Aorta (tissue), 5 donors: ENCODE results near the gene DNAI2. TPM values are rescaled to one million over a fixed set of nuclear protein-coding genes. Genes with fewer than 3 reads are reported as not detected.

Source experiments
- ATAC-seq: fragments of 200-7000 bp; cut with Tn5 transposase; one replicate; pipeline ENCODE4 v1.9.1; 2022; ENCODE audit warnings: moderate library complexity; ENCODE audit not compliant: low FRiP score
- DNase-seq, 2 donors: peaks; one replicate each; pipeline ENCODE4 v3.0.0-alpha.2; 2020
- H3K27ac ChIP-seq, 2 donors: one replicate each; pipeline ENCODE4 v1.5.1; 2013; ENCODE audit warnings: low read length in 2 of 2, mild to moderate bottlenecking in 2 of 2, moderate library complexity in 2 of 2, control low read depth in 1 of 2, inconsistent platforms in 1 of 2, low read depth in 1 of 2
- H3K27me3 ChIP-seq, 2 donors: one replicate each; pipeline ENCODE4 v1.6.1; 2013; ENCODE audit warnings: control low read depth in 1 of 2, low read length in 1 of 2, mild to moderate bottlenecking in 1 of 2, moderate library complexity in 1 of 2; ENCODE audit not compliant: insufficient read depth in 2 of 2, control insufficient read depth in 1 of 2
- H3K36me3 ChIP-seq, 2 donors: one replicate each; pipeline ENCODE4 v1.6.1; 2013; ENCODE audit warnings: control low read depth in 1 of 2, low read length in 1 of 2, mild to moderate bottlenecking in 1 of 2; ENCODE audit not compliant: insufficient read depth in 2 of 2, control insufficient read depth in 1 of 2
- H3K4me1 ChIP-seq, 2 donors: one replicate each; pipeline ENCODE4 v1.6.1; 2013; ENCODE audit warnings: low read length in 2 of 2, control low read depth in 1 of 2, mild to moderate bottlenecking in 1 of 2, moderate library complexity in 1 of 2; ENCODE audit not compliant: insufficient read depth in 2 of 2, control insufficient read depth in 1 of 2
- H3K4me3 ChIP-seq, 2 donors: one replicate each; pipeline ENCODE4 v1.5.1; 2013; ENCODE audit warnings: low read length in 2 of 2, control low read depth in 1 of 2, mild to moderate bottlenecking in 1 of 2
- H3K9me3 ChIP-seq: one replicate; pipeline ENCODE4 v1.6.1; 2013; ENCODE audit warnings: mild to moderate bottlenecking, low read length; ENCODE audit not compliant: control insufficient read depth
- WGBS, 2 donors: extraction: QIAGEN DNeasy Blood & Tissue Kit; methylation state at CpG; one replicate each; pipeline ENCODE4 v1.1.7; 2013; 5-methylcytosine and 5-hydroxymethylcytosine counted together
- intact Hi-C, 2 donors: fragments of 100-400 bp; cut with DNase I; formaldehyde crosslinking; loops; one replicate each; pipeline versions ENCODE4 v1.14.2 to v1.15.0; 2022
- polyA plus RNA-seq, 2 donors: library from polyadenylated mRNA; stranded (reverse); fragments of 200-250 nt; gene quantifications; one replicate each; pipeline ENCODE4 v1.2.3, GENCODE V29; 2013
- total RNA-seq, 2 donors: library from RNA; stranded (reverse); fragmentation: NEBNext Ultra II Directional; extraction: Animal tissue kit (Norgen Biotek cat#: 25700); gene quantifications; one replicate each; pipeline ENCODE4 v1.2.1, GENCODE V29; 2021
- donor health status: healthy with polysubstance abuse.
- donor health status: Bipolar disorder and iron deficiency.
- donor health status: DM: no; HTN: no; CAD: no.
- donor health status: DM: no; HTN: no; CAD: no.
- donor health status: DM: yes; HTN: yes; CAD: no.

Gene DNAI2
- total and polyA plus RNA-seq, 4 donors = not detected

DNA sequence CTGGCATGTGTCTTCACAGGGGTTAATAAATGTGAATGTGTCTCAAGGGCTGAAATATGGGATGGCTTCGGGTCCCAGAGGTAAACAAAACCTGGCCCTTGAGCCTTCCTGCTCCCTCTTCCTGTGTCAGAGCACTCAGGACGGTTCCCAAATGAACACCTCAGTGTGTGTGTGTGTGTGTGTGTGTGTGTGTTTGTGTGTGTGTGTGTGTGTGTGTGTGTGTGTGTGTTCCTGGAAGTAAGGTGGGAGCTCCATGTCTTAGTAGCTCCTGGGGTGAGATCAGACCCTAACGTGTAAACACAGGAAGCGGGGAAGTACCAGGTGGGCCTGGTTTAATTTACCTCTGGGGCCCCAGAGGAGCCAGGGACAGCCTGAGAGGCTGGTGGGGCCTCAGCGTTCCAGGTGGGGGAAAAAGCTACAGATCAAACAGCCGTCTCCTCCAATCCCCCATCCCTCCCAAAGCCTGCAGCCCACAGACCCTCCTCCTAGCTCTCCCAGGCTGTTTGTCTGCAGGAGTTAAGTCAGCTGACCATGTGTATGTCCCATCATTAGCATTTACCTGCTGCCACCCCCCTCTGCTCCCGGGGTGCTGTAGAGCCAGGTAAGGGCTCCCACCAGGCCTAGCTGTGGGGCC is 58.1 kb downstream of the DNAI2 start:
- ATAC-seq (no peak), DNase-seq (no peak)
- H3K9me3 ChIP-seq = peaks cover 6% of the 10 kb centered on the region
- H3K4me1 ChIP-seq = no peaks in the 10 kb centered on the region
- intact Hi-C loops = no loop called here
- H3K27me3 ChIP-seq = no peaks in the 10 kb centered on the region
- H3K36me3 ChIP-seq = no peaks in the 10 kb centered on the region
- H3K4me3 ChIP-seq = no peak overlapping the region
- WGBS, 2 donors = 62 to 66% methylated on average over 7 of the region's 7 CpGs
- no peak overlapping the region for H3K27ac ChIP-seq

- DNase-seq (no peak), ATAC-seq (no peak)
- intact Hi-C loops = no loop called here
- WGBS, 2 donors = 39 to 42% methylated on average over 11 of the region's 11 CpGs
- Histone ChIP-seq H3K27me3 (no peaks in the 10 kb centered on the region), H3K4me1 (no peaks in the 10 kb centered on the region), H3K36me3 (no peaks in the 10 kb centered on the region), H3K27ac (no peak overlapping the region), H3K9me3 (peaks cover 6% of the 10 kb centered on the region), H3K4me3 (no peak overlapping the region)
Measured at GRCh38 chr17:74332763-74333283, 58.8 kb downstream of the DNAI2 start.

GRCh38 chr17:74334393-74335039 is 60.5 kb downstream of the DNAI2 start:
- 83 to 85% methylated on average over 2 of the region's 2 CpGs for WGBS, 2 donors
- H3K27me3 ChIP-seq = no peaks in the 10 kb centered on the region
- H3K9me3 ChIP-seq = peaks cover 6% of the 10 kb centered on the region

GRCh38 chr17:74335529-74336062 is 61.6 kb downstream of the DNAI2 start:
- Histone ChIP-seq H3K4me3 (no peak overlapping the region), H3K36me3 (no peaks in the 10 kb centered on the region), H3K27ac (no peak overlapping the region), H3K4me1 (no peaks in the 10 kb centered on the region), H3K9me3 (peaks cover 6% of the 10 kb centered on the region), H3K27me3 (no peaks in the 10 kb centered on the region)
- 79 to 83% methylated on average over 5 of the region's 5 CpGs for WGBS, 2 donors
- intact Hi-C loops = no loop called here
- DNase-seq (no peak), ATAC-seq (no peak)

More at GRCh38 chr17:74334393-74335039, 60.5 kb downstream of the DNAI2 start:
- Histone ChIP-seq H3K27ac (no peak overlapping the region), H3K4me3 (no peak overlapping the region), H3K36me3 (no peaks in the 10 kb centered on the region), H3K4me1 (no peaks in the 10 kb centered on the region)
- ATAC-seq = no peak
- intact Hi-C loops = no loop called here
- DNase-seq = no peak

- Histone ChIP-seq H3K4me3 (no peak overlapping the region), H3K27me3 (no peaks in the 10 kb centered on the region), H3K4me1 (no peaks in the 10 kb centered on the region), H3K9me3 (peaks cover 6% of the 10 kb centered on the region), H3K27ac (no peak overlapping the region), H3K36me3 (no peaks in the 10 kb centered on the region)
- intact Hi-C loops = no loop called here
- ATAC-seq (no peak), DNase-seq (no peak)
- WGBS, 2 donors = 79 to 86% methylated on average over 7 of the region's 7 CpGs
Measured at GRCh38 chr17:74336307-74336706, 62.3 kb downstream of the DNAI2 start.

DNA sequence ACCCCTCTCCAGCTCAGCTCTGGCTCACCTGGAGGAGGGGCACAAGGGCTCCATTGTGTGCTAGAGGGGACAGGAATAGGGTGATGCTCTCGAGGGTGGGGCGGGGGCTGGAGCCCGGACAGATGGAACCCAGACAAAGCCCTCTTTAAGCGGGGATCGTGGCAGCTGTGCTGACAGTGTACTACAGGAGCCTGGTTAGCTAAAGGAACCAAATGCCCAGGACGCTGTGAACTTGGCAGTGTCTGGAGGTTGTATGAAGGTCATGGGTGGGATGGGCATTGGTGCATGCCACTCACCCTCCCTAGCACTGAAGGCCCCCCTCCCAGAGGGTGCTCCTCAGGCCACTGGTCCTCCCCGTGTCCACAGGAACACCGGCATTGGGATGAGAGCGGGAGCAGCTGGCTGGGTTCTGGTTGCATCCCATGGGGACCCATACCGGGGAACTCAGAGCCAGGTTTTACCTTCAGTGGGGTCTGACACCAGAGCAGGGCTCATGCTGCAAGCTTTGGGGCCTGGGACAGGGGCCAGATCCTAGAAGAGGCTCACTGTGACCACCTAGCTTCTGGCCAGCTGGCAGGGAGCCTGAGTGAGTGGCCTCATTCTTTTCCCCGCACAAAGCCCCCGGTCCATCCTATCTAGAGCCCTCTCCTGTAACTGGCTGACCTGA is 63.9 kb downstream of the DNAI2 start:
- WGBS, 2 donors = 65 to 66% methylated on average over 12 of the region's 12 CpGs
- Histone ChIP-seq H3K4me1 (no peaks in the 10 kb centered on the region), H3K27ac (no peak overlapping the region), H3K9me3 (peaks cover 6% of the 10 kb centered on the region), H3K4me3 (no peak overlapping the region), H3K27me3 (no peaks in the 10 kb centered on the region), H3K36me3 (no peaks in the 10 kb centered on the region)
- DNase-seq = no peak
- intact Hi-C loops = no loop called here
- ATAC-seq = no peak

- Histone ChIP-seq H3K9me3 (peaks cover 2% of the 10 kb centered on the region), H3K36me3 (no peaks in the 10 kb centered on the region), H3K27me3 (no peaks in the 10 kb centered on the region), H3K27ac (no peak overlapping the region), H3K4me3 (no peak overlapping the region), H3K4me1 (no peaks in the 10 kb centered on the region)
- WGBS, 2 donors = 81% methylated on average over 19 of the region's 19 CpGs
- no peak for ATAC-seq
- intact Hi-C loops = no loop called here
- DNase-seq = no peak
Measured at GRCh38 chr17:74339537-74340195, 65.6 kb downstream of the DNAI2 start.

DNA sequence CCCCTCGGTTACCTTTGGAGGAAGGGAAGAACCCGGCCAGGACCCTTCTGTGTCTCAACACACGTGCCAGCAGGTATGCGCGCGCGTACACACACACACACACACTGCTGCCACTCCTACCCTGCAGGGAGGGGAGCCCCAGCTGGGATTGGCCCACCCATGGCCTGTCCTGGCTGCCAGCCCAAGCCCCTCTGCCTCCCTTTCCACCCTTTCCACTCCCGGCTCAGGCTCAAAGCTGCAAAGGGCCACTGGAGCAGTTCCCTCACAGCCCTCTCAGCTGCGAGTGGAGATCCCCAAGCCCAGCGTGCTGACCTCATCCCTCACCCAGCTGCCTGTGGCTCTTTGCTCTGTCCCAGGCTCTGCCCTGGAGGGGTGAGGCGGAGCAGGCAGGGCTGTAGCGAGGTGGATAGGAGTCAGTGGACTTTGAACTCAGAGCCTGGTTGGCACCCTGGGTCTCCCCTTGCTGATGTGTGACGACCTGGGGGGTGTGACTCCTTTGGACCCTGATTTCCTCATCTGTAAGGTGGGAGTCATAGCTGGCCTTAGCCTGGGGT is 66.5 kb downstream of the DNAI2 start:
- no peak overlapping the region for H3K27ac ChIP-seq
- intact Hi-C loops = no loop called here
- no peaks in the 10 kb centered on the region for H3K4me1 ChIP-seq
- DNase-seq (no peak), ATAC-seq (no peak)
- no peaks in the 10 kb centered on the region for H3K9me3 ChIP-seq
- no peak overlapping the region for H3K4me3 ChIP-seq
- no peaks in the 10 kb centered on the region for H3K27me3 ChIP-seq
- no peaks in the 10 kb centered on the region for H3K36me3 ChIP-seq
- WGBS, 2 donors = 71 to 75% methylated on average over 13 of the region's 13 CpGs
